Neural progenitor cell (in vitro differentiated cells): ENCODE data around the gene SPRR4.

Source experiments
- CTCF ChIP-seq: fragments of 200-600 bp; sonication (generic); IDR thresholded peaks from 2 replicates; pipeline ENCODE4 v1.5.1; 2017; ENCODE audit warnings: antibody characterized with exemption, mild to moderate bottlenecking
- EZH2 ChIP-seq: fragments of 200-600 bp; sonication (generic); IDR thresholded peaks from 2 replicates; pipeline ENCODE4 v1.6.1; 2017; ENCODE audit warnings: antibody characterized with exemption, mild to moderate bottlenecking, moderate library complexity

- no peak for TF ChIP-seq EZH2
- no peak for TF ChIP-seq CTCF
Observed at GRCh38 chr1:152995842-152996241, 25.4 kb downstream of the SPRR4 start.
